ENCODE measurements around the gene RNF224. TPM values are rescaled to one million over a fixed set of nuclear protein-coding genes. Genes with fewer than 3 reads are reported as not detected.

The RNF224 gene
- total and polyA plus RNA-seq, 2 experiments from 2014 or later = 0.63 TPM; not detected in 1

GRCh38 chr9:137244486-137245449 is 17.5 kb downstream of the RNF224 start:
- Histone ChIP-seq H3K36me3 (ENCODE audit: insufficient read depth) (no peaks in the 10 kb centered on the region), H3K4me2 (peak overlapping the region; percentile 32; the same call in 1 of the 2 replicates), H3K4me3 (no peak overlapping the region; the same call in 1 of the 2 replicates), H3F3A (replicated peaks; ENCODE audit: low read depth) (0 out of 2 replicates have a peak, but pooled peaks cover 29% of the 10 kb centered on the region), H4K20me1 (replicated peaks; ENCODE audit: insufficient read depth) (peaks cover 16% of the 10 kb centered on the region), H3K4me1 (ENCODE audit: insufficient read depth) (peaks cover 16% of the 10 kb centered on the region; the same call in 1 of the 2 replicates), H3K27ac (ENCODE audit: low read depth) (0 out of 2 replicates have a peak overlapping the region, but pooled peaks have one; percentile 26), H3K79me2 (replicated peaks; ENCODE audit: insufficient read depth) (peaks cover 18% of the 10 kb centered on the region), H3K9me2 (ENCODE audit: insufficient read depth) (no peaks in the 10 kb centered on the region), H3K27me3 (ENCODE audit: insufficient read depth) (no peaks in the 10 kb centered on the region), H2AFZ (no peak overlapping the region)
- Mint-ChIP-seq H3K27me3 (ENCODE audit: insufficient read depth, low read depth, poor library complexity) (peaks cover 24% of the 10 kb centered on the region), H3K4me3 (peak overlapping the region; percentile 86; the same call in 1 of the 3 replicates), H3K36me3 (ENCODE audit: low read depth) (peaks cover 28% of the 10 kb centered on the region), H3K9me3 (no peaks in the 10 kb centered on the region), H3K27ac (peak overlapping the region; percentile 59), H3K4me1 (peaks cover 26% of the 10 kb centered on the region)
- TF ChIP-seq, protein P1, sequence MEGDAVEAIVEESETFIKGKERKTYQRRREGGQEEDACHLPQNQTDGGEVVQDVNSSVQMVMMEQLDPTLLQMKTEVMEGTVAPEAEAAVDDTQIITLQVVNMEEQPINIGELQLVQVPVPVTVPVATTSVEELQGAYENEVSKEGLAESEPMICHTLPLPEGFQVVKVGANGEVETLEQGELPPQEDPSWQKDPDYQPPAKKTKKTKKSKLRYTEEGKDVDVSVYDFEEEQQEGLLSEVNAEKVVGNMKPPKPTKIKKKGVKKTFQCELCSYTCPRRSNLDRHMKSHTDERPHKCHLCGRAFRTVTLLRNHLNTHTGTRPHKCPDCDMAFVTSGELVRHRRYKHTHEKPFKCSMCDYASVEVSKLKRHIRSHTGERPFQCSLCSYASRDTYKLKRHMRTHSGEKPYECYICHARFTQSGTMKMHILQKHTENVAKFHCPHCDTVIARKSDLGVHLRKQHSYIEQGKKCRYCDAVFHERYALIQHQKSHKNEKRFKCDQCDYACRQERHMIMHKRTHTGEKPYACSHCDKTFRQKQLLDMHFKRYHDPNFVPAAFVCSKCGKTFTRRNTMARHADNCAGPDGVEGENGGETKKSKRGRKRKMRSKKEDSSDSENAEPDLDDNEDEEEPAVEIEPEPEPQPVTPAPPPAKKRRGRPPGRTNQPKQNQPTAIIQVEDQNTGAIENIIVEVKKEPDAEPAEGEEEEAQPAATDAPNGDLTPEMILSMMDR (conservative IDR thresholded peaks at IDR 0.05; ENCODE audit: low read depth in 2 of 2) = peak in 1 of 2 experiments; percentile 18; a peak in 2 of 4 replicates
- no peak for TF ChIP-seq POLR2AphosphoS5 (IDR thresholded peaks at IDR 0.05; ENCODE audit: low read depth)
- ATAC-seq (peak; percentile 6), DNase-seq (ENCODE audit: low spot score) (no peak)

DNA sequence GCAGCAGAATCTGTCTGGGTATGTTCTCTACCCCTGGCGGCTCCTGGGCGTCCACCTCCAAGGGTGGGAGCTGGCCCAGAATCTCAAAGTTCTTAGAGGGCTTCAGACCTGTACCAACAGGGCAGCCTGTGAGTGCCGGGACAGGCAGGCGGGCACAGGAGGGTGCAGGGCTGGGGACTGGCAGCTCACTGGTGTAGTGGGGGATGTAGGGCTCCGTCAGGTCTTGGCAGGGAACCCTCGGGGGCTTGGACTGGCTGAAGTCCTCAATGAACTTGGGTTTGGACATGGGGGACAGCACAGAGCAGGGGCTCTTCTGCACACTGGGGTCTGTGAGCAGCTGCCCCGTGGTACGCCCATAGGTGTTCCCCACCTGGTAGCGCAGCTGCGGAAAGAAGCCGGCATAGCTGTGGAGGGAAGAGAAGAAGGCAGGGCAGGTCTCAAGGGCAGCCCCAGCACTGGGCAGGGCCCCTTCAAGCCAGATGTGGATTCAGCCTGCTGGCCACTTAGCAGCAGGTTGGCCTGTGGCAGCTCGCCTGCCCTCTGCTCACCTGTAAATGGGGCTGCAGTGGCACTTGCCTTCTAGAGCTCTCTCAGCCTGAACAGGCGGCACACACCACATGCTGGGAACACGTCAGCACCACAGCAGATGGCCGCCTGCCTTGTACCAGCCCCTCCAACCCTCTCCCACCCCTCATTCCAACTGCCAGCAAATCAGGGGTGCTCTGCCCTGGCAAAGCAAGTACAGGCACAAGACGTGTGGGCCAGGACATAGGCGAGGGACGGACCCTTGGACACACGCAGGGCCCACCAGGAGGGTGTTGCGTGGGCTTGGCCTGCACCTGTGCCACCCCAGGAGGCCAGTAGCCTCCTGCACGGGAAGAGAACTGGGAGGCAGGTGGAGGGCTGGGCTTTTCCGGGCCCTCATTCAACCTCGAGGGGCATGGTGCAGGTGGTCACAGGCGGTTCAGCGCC is 18.4 kb downstream of the RNF224 start:
- Histone ChIP-seq H4K20me1 (replicated peaks; ENCODE audit: insufficient read depth) (peaks cover 16% of the 10 kb centered on the region), H3K9me2 (ENCODE audit: insufficient read depth) (no peaks in the 10 kb centered on the region), H3K27ac (ENCODE audit: low read depth) (no peak overlapping the region), H3K79me2 (replicated peaks; ENCODE audit: insufficient read depth) (peaks cover 14% of the 10 kb centered on the region), H3K27me3 (ENCODE audit: insufficient read depth) (no peaks in the 10 kb centered on the region), H3K4me3 (no peak overlapping the region), H3K36me3 (ENCODE audit: insufficient read depth) (no peaks in the 10 kb centered on the region), H3F3A (replicated peaks; ENCODE audit: low read depth) (0 out of 2 replicates have a peak, but pooled peaks cover 26% of the 10 kb centered on the region), H2AFZ (no peak overlapping the region), H3K4me2 (no peak overlapping the region), H3K4me1 (ENCODE audit: insufficient read depth) (peaks cover 15% of the 10 kb centered on the region; the same call in 1 of the 2 replicates)
- ATAC-seq (no peak), DNase-seq (ENCODE audit: low spot score) (no peak)
- Mint-ChIP-seq H3K9me3 (no peaks in the 10 kb centered on the region), H3K4me1 (peaks cover 29% of the 10 kb centered on the region), H3K27ac (no peak overlapping the region; the same call in 1 of the 2 replicates), H3K27me3 (ENCODE audit: insufficient read depth, low read depth, poor library complexity) (peaks cover 28% of the 10 kb centered on the region), H3K36me3 (ENCODE audit: low read depth) (peaks cover 28% of the 10 kb centered on the region), H3K4me3 (no peak overlapping the region; the same call in 2 of the 3 replicates)
- no peak for TF ChIP-seq STAT1 (IDR thresholded peaks at IDR 0.05; ENCODE audit: unreplicated experiment)
- no peak for TF ChIP-seq REST (IDR thresholded peaks at IDR 0.05; ENCODE audit: unreplicated experiment)
- no peak for TF ChIP-seq JUNB (IDR thresholded peaks at IDR 0.05; ENCODE audit: unreplicated experiment)
- TF ChIP-seq NANOG (IDR thresholded peaks at IDR 0.05; ENCODE audit: borderline replicate concordance) = no peak
- no peak for TF ChIP-seq POLR2AphosphoS5 (IDR thresholded peaks at IDR 0.05; ENCODE audit: low read depth)
- TF ChIP-seq EZH2phosphoT487 (IDR thresholded peaks at IDR 0.05; ENCODE audit: unreplicated experiment) = no peak
- TF ChIP-seq EZH2 (IDR thresholded peaks at IDR 0.05; ENCODE audit: low read depth, unreplicated experiment) = no peak
- TF ChIP-seq ETS1 (IDR thresholded peaks at IDR 0.05) = no peak
- TF ChIP-seq, protein P1 (conservative IDR thresholded peaks at IDR 0.05; ENCODE audit: low read depth in 2 of 2) = no peak
- TF ChIP-seq CREB1 (CRISPR knock-in tag; IDR thresholded peaks at IDR 0.05; ENCODE audit: low read depth) = no peak
